Esophagus muscularis mucosa (tissue), 3 donors: ENCODE data around the gene LRRC4C.

ENCODE experiments used
- CTCF ChIP-seq, 3 experiments: fragments of 200-600 bp in 2 of 3; fragments of 450-650 bp in 1 of 3; sonication (generic) in 2 of 3; IDR thresholded peaks; one replicate each; pipeline ENCODE4 v1.5.1; 2017 to 2019; ENCODE audit warnings: antibody characterized with exemption in 3 of 3, mild to moderate bottlenecking in 2 of 3, moderate library complexity in 1 of 3
- POLR2A ChIP-seq: fragments of 450-650 bp; IDR thresholded peaks from one replicate; pipeline ENCODE4 v1.6.1; 2017; ENCODE audit warnings: antibody characterized with exemption, moderate library complexity, mild to moderate bottlenecking, low read depth
- POLR2AphosphoS5 ChIP-seq, 2 donors: sonication (generic); formaldehyde crosslinking; IDR thresholded peaks; one replicate each; pipeline ENCODE4 v1.6.1; 2017; ENCODE audit warnings: antibody characterized with exemption in 2 of 2

- no peak for TF ChIP-seq CTCF (IDR thresholded peaks at IDR 0.05)
- TF ChIP-seq POLR2AphosphoS5 (IDR thresholded peaks at IDR 0.05), result no peak
- TF ChIP-seq POLR2A, result no peak
These were observed 1072.0 kb downstream of the LRRC4C start for GRCh38 chr11:40387240-40387980.
